ENCODE measurements around the gene SLC30A10.
"Not testable (repeated sequence)": the region's sequence is repeated elsewhere in the genome, so short reads cannot be mapped to it uniquely, and the experiment has no call there.

SLC30A10 gene

DNA sequence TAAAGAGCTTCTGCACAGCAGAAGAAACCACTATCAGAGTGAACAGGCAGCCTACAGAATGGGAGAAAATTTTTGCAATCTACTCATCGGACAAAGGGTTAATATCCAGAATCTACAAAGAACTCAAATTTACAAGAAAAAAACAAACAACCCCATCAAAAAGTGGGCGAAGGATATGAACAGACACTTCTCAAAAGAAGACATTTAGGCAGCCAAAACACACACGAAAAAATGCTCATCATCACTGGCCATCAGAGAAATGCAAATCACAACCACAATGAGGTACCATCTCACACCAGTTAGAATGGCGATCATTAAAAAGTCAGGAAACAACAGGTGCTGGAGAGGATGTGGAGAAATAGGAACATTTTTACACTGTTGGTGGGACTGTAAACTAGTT, 36.5 kb downstream of the SLC30A10 start:
- not testable (repeated sequence) for DNase-seq (ENCODE audit: low spot score)

DNA sequence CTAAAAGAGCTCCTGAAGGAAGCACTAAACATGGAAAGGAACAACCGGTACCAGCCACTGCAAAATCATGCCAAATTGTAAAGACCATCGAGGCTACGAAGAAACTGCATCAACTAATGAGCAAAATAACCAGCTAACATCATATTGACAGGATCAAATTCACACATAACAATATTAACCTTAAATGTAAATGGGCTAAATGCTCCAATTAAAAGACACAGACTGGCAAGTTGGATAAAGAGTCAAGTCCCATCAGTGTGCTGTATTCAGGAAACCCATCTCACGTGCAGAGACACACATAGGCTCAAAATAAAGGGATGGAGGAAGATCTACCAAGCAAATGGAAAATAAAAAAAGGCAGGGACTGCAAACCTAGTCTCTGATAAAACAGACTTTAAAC, 39.7 kb downstream of the SLC30A10 start:
- not testable (repeated sequence) for DNase-seq (ENCODE audit: low spot score)

DNA sequence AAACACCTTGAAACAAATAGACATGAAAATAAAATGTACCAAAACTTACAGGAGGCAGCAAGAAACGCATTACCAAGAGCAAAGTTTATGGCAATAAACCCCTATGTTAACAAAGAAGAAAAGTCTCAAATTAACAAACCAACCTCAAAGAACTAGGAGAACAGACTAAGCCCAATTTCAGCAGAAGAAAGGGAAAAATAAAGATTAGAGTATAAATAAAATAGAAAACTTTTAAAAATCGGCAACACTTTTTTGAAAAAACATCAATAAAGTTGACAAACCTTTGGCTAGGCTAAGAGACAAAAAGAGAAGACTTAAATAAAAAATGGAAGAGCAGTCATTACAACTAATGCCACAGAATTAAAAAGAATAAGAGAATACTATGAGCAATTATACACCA, 42.7 kb downstream of the SLC30A10 start:
- DNase-seq (ENCODE audit: low spot score): no peak

DNA sequence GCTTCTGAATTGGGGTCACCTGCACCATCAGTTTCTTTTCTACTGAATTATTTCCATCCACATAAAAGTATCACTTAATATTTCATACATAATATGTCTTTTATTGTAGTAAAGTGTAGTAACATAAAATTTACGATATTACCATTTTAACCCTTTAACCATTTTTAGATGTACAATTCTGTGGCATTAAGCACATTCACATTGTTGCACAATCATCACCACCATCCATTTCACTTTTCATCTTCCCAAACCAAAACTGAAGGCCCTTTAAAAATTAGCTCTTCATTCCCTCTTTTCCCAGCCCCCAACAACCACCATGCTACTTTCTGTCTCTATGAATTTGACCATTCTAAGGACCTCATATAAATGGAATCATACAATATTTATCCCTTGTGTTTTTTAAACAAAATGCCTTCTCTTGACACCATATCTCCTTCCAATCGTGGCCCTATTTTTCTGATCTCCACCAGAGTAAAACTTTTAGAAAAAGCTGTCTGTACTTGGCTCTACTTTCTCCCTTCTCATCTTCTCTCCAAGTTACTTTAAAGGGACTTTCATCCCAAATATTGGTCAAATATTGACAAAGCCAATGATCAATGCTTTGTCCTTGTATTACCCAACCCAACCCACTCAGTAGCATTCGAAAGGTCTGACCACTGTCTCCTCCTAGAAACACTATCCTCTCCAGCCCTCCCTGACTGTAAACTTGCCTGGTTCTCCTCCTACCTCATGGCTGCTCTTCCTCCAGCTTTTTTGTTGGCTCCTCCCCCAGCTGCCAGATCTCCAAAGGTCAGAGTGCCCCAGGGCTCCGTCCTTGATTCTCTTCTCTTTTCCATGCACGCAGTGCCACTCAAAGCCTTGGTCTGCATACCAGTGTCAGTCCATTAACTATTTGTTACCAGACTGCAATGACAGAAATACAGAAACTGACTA, 44.7 kb downstream of the SLC30A10 start:
- DNase-seq (ENCODE audit: low spot score): no peak

DNA sequence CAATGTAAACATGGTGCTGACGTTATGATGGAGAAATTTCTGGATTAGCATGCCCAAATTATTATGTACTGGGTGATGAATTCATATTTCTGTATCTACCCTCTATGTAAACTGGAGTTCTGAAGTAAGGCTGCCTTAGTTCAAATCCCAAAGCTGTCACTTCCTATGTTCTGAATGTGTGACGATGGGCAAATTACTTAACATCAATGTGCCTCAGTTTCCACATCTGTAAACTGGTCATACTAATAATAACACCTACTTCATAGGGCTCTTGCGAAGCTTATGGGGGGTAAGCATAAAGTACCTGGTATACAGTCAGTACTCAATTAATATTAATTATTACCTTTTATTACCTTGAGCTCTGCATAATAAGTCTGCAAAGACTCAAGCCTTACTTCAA, 45.6 kb downstream of the SLC30A10 start:
- no peak for DNase-seq (ENCODE audit: low spot score)

DNA sequence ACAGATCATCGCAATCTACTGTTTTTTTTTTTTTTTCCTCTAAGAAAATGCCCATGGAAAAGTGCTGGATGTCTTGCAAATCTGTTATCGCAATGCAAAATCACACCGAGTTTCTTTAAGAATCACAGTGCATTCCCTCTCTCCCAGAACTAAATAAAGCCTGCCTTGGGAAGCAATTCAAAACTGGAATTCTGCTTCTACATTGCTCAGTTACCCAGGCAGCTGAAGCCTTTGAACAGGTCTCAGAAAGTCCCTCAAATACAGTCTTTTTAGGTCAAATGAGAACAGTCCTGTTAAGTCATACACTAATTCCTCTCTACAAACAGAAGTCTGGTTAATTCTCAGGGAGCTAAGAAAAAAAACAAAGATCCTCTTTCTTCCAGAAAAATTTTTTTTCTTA, 46.3 kb downstream of the SLC30A10 start:
- DNase-seq (ENCODE audit: low spot score): no peak

DNA sequence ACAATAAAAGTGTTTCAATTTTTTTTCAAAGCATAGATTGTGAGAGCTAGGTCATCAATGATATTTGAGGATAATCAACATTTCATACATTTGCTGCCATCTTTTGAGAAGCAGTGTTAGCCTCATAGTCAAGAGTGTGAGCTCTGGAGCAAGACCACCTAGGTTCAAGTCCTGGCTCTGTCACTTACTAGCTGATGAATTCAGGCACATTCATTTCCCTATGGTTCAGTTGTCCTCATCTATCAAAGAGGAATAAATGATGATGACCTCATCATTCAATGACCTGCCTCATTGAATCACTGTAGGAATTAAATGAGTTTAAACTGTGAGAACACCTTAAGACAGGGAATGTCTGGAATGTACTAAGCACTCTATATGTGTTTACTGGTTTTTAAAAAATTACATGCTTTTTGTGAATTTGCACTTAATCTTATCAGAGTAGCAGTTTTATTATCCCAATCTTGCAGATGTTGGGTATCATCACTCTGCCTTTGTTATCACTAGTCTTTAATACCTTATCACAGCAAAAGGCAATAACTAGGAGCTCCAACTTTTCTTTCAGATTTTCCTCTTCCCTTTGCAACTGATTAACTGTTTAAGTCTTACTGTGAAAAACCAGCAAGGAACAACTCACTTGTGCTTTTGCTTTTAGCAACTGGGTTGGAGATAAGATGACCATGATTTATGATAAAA, 47.4 kb downstream of the SLC30A10 start:
- DNase-seq (ENCODE audit: low spot score): no peak

DNA sequence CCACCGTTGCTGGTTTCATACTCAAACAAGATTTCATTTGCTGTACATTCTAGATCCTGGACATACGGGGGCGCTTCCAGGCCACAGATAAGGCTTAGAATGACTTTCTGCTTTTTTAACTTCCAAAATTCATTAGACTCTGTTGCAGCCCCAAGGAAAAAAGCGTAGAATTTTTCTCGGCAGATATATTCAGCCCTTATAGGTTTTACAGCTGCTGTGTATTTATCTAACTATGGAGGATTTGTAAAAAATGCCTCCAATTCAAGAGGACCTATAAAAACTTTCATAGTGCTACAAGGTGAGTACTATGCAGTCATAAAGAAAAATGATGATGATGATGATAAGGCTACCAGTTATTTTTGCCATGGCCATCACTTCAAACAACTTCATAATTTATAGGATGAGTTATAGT, 51.6 kb downstream of the SLC30A10 start:
- no peak for DNase-seq (ENCODE audit: low spot score)

DNA sequence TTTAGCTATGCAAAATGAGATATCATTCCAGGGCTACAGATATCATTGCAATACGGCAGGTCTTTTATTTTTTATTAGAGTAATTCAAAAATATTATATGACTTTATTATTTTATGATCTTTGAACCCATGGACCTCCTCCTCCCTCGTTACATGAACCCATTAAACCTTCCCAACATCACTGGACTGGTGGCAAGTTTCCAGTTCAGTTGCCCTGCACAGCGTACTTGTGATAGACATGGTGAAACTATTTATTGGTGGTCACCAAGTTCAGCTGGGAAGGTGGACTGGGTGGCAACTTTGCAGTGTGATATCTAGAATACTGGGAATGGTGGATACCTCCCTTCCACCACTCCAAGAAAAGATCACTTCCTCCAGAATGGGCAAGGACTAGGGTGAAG, 52.5 kb downstream of the SLC30A10 start:
- no peak for DNase-seq (ENCODE audit: low spot score)

DNA sequence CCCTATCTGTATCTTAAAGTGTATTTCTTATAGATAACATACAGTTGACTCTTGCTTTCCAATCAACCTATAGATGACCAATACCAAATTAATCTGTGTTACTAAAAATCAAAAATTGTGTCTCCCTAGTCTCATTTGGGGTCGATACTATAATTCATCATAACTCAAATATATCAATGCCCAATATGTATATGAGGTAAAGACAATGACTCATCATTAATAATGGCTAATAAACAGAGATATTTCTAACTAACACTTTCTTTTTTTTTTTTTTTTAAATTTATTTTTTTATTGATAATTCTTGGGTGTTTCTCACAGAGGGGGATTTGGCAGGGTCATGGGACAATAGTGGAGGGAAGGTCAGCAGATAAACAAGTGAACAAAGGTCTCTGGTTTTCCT, 55.8 kb downstream of the SLC30A10 start:
- DNase-seq (ENCODE audit: low spot score): not testable (repeated sequence)

DNA sequence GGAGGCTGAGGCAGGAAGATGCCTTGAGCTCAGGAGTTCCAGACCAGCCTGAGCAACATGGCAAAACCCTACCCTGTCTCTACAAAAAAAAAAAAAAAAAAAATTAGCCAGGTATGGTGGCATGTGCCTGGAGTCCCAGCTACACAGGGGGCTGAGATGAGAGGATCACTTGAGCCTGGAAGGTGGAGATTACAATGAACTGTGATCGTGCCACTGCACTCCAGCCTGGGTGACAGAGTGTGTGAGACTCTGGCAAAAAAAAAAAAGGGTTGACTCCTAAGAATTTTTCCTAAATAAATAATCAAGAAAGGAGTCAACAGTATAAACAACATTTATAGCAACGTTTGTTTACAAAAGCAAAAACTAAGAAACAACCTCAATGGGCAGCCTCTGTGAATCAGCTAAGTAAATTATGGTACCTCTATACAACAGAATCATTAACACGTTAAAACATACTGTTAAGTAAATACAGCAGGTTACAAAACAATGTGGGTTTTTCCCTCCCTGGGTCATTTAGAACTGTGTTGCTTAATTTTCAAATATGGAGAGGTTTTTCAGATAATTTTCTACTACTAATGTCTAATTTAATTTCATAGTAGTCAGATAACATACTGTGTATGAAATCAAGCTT, 56.8 kb downstream of the SLC30A10 start:
- DNase-seq (ENCODE audit: low spot score): no peak

DNA sequence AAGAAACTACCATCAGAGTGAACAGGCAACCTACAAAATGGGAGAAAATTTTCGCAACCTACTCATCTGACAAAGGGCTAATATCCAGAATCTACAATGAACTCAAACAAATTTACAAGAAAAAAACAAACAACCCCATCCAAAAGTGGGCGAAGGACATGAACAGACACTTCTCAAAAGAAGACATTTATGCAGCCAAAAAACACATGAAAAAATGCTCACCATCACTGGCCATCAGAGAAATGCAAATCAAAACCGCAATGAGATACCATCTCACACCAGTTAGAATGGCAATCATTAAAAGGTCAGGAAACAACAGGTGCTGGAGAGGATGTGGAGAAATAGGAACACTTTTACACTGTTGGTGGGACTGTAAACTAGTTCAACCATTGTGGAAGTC, 59.7 kb downstream of the SLC30A10 start:
- DNase-seq (ENCODE audit: low spot score): not testable (repeated sequence)

Data from D341Med (cell line).